Body of pancreas (tissue), 4 donors: ENCODE measurements around the gene STAG2.
"Not testable (repeated sequence)": the region's sequence is repeated elsewhere in the genome, so short reads cannot be mapped to it uniquely, and the experiment has no call there.

Source experiments
- CTCF ChIP-seq, 7 experiments: fragments of 450-650 bp in 4 of 7; fragments of 200-600 bp in 3 of 7; sonication (generic) in 3 of 7; IDR thresholded peaks; one replicate each; pipeline ENCODE4 v1.5.1; 2016 to 2019; ENCODE audit warnings: antibody characterized with exemption in 7 of 7
- POLR2A ChIP-seq, 3 donors: fragments of 450-650 bp; IDR thresholded peaks; one replicate each; pipeline ENCODE4 v1.6.1; 2016; ENCODE audit warnings: antibody characterized with exemption in 3 of 3, mild to moderate bottlenecking in 2 of 3

DNA sequence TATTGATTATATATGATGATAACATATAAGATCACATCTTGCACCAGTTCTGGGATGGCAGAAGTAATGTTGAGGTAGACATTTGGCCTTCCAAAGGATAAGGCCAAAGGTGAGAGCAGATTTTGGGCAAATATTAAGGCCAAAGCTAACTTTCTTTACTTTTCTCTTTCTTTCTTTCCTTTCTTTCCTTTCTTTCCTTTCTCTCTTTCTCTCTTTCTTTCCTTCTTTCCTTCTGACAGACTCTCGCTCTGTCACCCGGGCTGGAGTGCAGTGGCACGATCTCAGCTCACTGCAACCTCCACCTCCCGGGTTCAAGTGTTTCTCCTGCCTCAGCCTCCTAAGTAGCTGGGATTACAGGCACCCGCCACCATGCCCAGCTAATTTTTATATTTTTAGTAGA is 170.9 kb downstream of the STAG2 start:
- TF ChIP-seq CTCF, POLR2A (IDR thresholded peaks at IDR 0.05): not testable (repeated sequence)
